Stomach (tissue), 9 donors: ENCODE results near the gene HOXA6. TPM values are rescaled to one million over a fixed set of nuclear protein-coding genes. Genes with fewer than 3 reads are reported as not detected.

Experiments used
- DNase-seq, 2 donors: peaks; one replicate each; pipeline versions ENCODE4 v3.0.0 to v3.0.0-alpha.2; 2013 to 2019
- H3K27ac ChIP-seq, 5 donors: fragments of 200-600 bp in 4 of 5; sonication (generic) in 4 of 5; one replicate each; pipeline ENCODE4 v1.5.1; 2013 to 2019; ENCODE audit warnings: mild to moderate bottlenecking in 1 of 5, moderate library complexity in 1 of 5
- H3K27me3 ChIP-seq, 3 donors: fragments of 200-600 bp; sonication (generic); one replicate each; pipeline ENCODE4 v1.5.1; 2017 to 2019; ENCODE audit warnings: mixed run types in 1 of 3
- H3K36me3 ChIP-seq, 4 donors: fragments of 200-600 bp; sonication (generic); 1 replicate in 3 of 4; 2 replicates in 1 of 4; pipeline ENCODE4 v1.5.1; 2016 to 2019
- H3K4me1 ChIP-seq, 4 donors: fragments of 200-600 bp; sonication (generic); one replicate each; pipeline ENCODE4 v1.5.1; 2016 to 2019
- H3K4me3 ChIP-seq, 4 donors: fragments of 200-600 bp; sonication (generic) in 3 of 4; one replicate each; pipeline ENCODE4 v1.5.1; 2016 to 2019; ENCODE audit warnings: mild to moderate bottlenecking in 1 of 4
- H3K9me3 ChIP-seq, 4 donors: fragments of 200-600 bp; sonication (generic); one replicate each; pipeline ENCODE4 v1.5.1; 2016 to 2019
- EP300 ChIP-seq: sonication (generic); formaldehyde crosslinking; IDR thresholded peaks from one replicate; pipeline ENCODE4 v1.6.1; 2017; ENCODE audit warnings: antibody characterized with exemption
- POLR2A ChIP-seq, 4 donors: fragments of 450-650 bp; IDR thresholded peaks; one replicate each; pipeline ENCODE4 v1.6.1; 2016; ENCODE audit warnings: antibody characterized with exemption in 4 of 4, control low read depth in 2 of 4, mild to moderate bottlenecking in 1 of 4, moderate library complexity in 1 of 4
- POLR2AphosphoS5 ChIP-seq, 3 donors: sonication (generic); formaldehyde crosslinking; IDR thresholded peaks; one replicate each; pipeline ENCODE4 v1.6.1; 2016; ENCODE audit warnings: antibody characterized with exemption in 3 of 3
- WGBS, 5 donors: extraction: QIAGEN DNeasy Blood & Tissue Kit in 3 of 5; methylation state at CpG; one replicate each; pipeline versions ENCODE4 v1.1.5 to v1.1.7; 2013 to 2018; 5-methylcytosine and 5-hydroxymethylcytosine counted together
- intact Hi-C: fragments of 100-400 bp; cut with DNase I; formaldehyde crosslinking; loops from one replicate; pipeline ENCODE4 v1.15.1; 2023; ENCODE audit warnings: low total_unique reads
- polyA plus RNA-seq, 3 donors: library from polyadenylated mRNA; stranded (reverse); fragments of 200-250 nt; gene quantifications; one replicate each; pipeline ENCODE4 v1.2.3, GENCODE V29; 2013
- total RNA-seq, 5 donors: library from RNA; depleted of rRNA; stranded (reverse); fragments of >200 nt; gene quantifications; one replicate each; pipeline versions ENCODE4 v1.1.0 to v1.2.3, GENCODE V29; 2014 to 2016
- TF ChIP-seq, protein P1 (sequence below), 7 experiments: fragments of 450-650 bp in 4 of 7; fragments of 200-600 bp in 3 of 7; sonication (generic) in 3 of 7; IDR thresholded peaks; one replicate each; pipeline ENCODE4 v1.5.1; 2016 to 2019; ENCODE audit warnings: antibody characterized with exemption in 7 of 7, control low read depth in 2 of 7, mild to moderate bottlenecking in 1 of 7
- donor health status: healthy with polysubstance abuse.
- donor health status: Bipolar disorder and iron deficiency.
- donor health status: healthy.

The HOXA6 gene
- total and polyA plus RNA-seq, 8 donors, result 0.81 to 12.7 (median 3.7) TPM; not detected in 5

DNA sequence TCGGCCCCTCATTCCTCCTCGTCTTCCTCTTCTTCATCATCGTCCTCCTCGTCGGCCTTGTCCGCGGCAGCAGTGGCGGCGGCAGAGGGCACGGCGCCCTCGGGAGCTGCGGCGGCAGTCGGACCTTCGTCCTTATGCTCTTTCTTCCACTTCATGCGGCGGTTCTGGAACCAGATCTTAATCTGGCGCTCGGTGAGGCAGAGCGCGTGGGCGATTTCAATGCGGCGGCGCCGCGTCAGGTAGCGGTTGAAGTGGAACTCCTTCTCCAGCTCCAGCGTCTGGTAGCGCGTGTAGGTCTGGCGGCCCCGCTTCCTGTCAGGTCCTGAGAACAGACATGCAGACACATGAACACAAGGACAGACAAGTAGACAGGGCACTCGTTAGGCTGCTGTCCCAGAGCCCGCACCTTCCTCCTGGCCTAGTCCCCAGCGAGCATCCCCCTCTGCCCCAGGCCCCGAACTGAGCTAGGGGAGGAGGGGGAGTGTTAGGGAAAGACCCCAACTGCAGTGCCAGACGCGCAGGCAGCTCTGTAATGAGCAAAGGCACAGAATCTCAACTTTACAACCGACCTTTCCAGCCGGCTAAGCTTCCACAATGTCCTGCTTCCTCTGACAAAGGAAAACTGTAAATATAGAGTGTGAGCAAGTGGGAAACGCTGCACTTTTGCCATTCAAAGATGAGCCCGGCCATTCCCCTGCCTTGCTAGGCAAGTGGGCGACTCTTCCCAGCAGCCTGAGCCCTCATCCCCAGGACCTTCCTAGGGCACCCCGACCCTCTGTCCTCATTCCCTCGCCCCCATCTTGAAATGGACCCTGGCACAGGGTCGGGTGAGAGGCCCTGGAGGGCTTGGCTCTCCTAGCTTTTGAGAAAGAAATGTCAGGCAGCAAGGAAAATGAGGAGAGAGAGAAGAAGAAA, 7.6 kb upstream of the HOXA6 start:
- Histone ChIP-seq H3K4me3 (peak overlapping the region; percentile 43 to 65 (median 54)), H3K27ac (peak overlapping the region in 3 of 5 donors; percentile 62 to 99 (median 86)), H3K36me3 (no peaks in the 10 kb centered on the region), H3K27me3 (peaks cover 12 to 100% (median 96%) of the 10 kb centered on the region in 3 donors), H3K4me1 (peaks cover 13 to 72% (median 54%) of the 10 kb centered on the region in 4 donors), H3K9me3 (no peaks in the 10 kb centered on the region)
- intact Hi-C loops, result no loop called here
- 8 to 38% (median 18%) methylated on average over 33 to 48 of the region's 48 CpGs for WGBS, 5 donors
- peak in 1 of 2 donors; percentile 24 for DNase-seq
- TF ChIP-seq POLR2AphosphoS5 (IDR thresholded peaks at IDR 0.05) (no peak), EP300 (no peak), POLR2A (IDR thresholded peaks at IDR 0.05) (no peak)
- TF ChIP-seq, protein P1, sequence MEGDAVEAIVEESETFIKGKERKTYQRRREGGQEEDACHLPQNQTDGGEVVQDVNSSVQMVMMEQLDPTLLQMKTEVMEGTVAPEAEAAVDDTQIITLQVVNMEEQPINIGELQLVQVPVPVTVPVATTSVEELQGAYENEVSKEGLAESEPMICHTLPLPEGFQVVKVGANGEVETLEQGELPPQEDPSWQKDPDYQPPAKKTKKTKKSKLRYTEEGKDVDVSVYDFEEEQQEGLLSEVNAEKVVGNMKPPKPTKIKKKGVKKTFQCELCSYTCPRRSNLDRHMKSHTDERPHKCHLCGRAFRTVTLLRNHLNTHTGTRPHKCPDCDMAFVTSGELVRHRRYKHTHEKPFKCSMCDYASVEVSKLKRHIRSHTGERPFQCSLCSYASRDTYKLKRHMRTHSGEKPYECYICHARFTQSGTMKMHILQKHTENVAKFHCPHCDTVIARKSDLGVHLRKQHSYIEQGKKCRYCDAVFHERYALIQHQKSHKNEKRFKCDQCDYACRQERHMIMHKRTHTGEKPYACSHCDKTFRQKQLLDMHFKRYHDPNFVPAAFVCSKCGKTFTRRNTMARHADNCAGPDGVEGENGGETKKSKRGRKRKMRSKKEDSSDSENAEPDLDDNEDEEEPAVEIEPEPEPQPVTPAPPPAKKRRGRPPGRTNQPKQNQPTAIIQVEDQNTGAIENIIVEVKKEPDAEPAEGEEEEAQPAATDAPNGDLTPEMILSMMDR (IDR thresholded peaks at IDR 0.05), result no peak

DNA sequence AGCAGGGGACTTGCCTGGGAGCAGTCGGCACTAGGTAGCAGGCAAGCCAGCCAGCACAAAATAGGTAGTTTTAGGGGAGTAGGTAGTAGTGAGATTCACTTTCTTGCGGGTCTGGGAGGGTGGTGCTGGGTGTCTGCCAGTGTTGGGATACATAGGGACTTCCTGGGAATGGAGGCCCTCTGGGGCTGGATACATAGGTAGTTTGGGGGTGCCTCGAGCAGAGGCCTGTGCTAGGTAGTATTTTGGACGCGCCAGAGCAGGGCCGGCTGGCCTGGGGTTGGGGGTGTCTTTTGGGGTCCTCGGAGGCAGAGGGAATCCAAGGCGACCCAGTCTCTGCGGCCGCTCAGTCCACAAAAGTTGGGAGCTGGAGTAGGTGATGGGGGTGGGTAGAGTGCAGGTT, 6.8 kb upstream of the HOXA6 start:
- WGBS, 5 donors, result 34 to 59% (median 50%) methylated on average over 9 to 10 of the region's 10 CpGs
- DNase-seq, result peak in 1 of 2 donors; percentile 13
- Histone ChIP-seq H3K27me3 (peaks cover 13 to 100% (median 92%) of the 10 kb centered on the region in 3 donors), H3K4me3 (peak overlapping the region in 2 of 4 donors; percentile 57 to 65), H3K27ac (peak overlapping the region in 2 of 5 donors; percentile 86 to 99), H3K9me3 (no peaks in the 10 kb centered on the region), H3K4me1 (peaks cover 13 to 69% (median 51%) of the 10 kb centered on the region in 4 donors), H3K36me3 (no peaks in the 10 kb centered on the region)
- intact Hi-C loops, result no loop called here
- TF ChIP-seq, protein P1 (IDR thresholded peaks at IDR 0.05), result no peak
- no peak for TF ChIP-seq POLR2A (IDR thresholded peaks at IDR 0.05)
- no peak for TF ChIP-seq EP300
- no peak for TF ChIP-seq POLR2AphosphoS5 (IDR thresholded peaks at IDR 0.05)

DNA sequence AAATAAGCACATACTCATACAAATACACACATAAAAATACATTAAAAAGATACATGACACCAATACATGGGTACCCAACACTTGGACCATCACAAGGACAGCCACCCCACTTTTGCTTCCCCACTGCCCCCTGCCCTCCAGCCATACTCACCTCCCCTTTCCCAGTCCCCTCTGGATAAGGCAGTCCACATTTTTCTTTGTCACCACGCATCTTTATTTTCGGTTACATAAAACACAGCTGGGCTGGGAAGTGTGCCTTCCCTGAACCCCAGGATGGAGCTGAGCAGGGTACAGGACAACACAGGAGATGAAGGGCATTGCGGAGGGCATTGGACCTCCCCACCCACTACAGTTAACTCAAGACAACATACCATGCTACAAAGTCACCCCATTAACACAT, 6.0 kb upstream of the HOXA6 start:
- peak in 1 of 2 donors; percentile 9 for DNase-seq
- TF ChIP-seq POLR2AphosphoS5 (IDR thresholded peaks at IDR 0.05), result no peak
- TF ChIP-seq EP300, result no peak
- Histone ChIP-seq H3K27me3 (peaks cover 13 to 100% (median 93%) of the 10 kb centered on the region in 3 donors), H3K27ac (peak overlapping the region in 3 of 5 donors; percentile 88 to 99 (median 93)), H3K4me3 (no peak overlapping the region), H3K9me3 (no peaks in the 10 kb centered on the region), H3K36me3 (no peaks in the 10 kb centered on the region), H3K4me1 (peaks cover 13 to 66% (median 54%) of the 10 kb centered on the region in 4 donors)
- WGBS, 5 donors, result 30 to 62% (median 46%) methylated on average over 3 of the region's 3 CpGs
- intact Hi-C loops, result no loop called here

DNA sequence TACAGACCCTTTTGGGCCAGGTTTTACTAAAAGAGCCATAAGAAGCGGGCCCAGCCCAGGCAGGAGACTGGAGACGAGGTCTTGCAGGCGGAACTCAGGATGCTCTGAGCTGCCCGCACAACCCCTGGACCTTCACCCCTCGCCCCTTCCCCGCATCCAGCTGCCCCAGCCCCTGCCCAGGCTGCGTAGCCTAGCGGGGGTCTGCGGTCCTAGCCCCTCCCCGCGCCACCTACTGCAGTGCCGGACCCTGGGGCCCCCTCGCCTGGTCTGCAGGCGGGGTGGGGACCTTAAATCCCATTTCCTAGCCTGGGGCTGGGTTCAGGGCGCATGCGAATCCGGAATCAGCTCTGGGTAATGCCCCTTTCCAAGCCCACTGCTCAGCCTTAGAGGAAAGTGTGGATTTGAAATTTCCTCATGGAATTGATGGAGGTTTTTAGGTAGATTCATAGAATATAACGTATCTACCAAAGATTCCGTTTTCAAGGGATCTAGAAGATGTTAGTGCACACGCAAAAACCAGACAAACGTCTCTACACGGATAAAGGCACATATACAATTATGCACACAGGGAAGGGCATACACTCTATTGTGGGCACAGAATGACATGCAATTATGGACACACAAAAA, 5.4 kb upstream of the HOXA6 start:
- H3K4me3 ChIP-seq, result peak overlapping the region; percentile 46 to 64 (median 52)
- H3K4me1 ChIP-seq, result peaks cover 13 to 71% (median 58%) of the 10 kb centered on the region in 4 donors
- peak overlapping the region; percentile 66 to 99 (median 88) for H3K27ac ChIP-seq
- intact Hi-C loops, result no loop called here
- TF ChIP-seq POLR2A (IDR thresholded peaks at IDR 0.05), result no peak
- TF ChIP-seq, protein P1 (IDR thresholded peaks at IDR 0.05), result no peak
- TF ChIP-seq EP300, result no peak
- no peak for TF ChIP-seq POLR2AphosphoS5 (IDR thresholded peaks at IDR 0.05)
- no peaks in the 10 kb centered on the region for H3K36me3 ChIP-seq
- peak in 1 of 2 donors; percentile 5 for DNase-seq
- WGBS, 5 donors, result 23 to 37% (median 28%) methylated on average over 14 to 22 of the region's 22 CpGs
- H3K9me3 ChIP-seq, result peaks cover 0 to 1% (median 0%) of the 10 kb centered on the region in 4 donors
- H3K27me3 ChIP-seq, result peaks cover 11 to 100% (median 93%) of the 10 kb centered on the region in 3 donors
